Tibial nerve (tissue), 4 donors: ENCODE results near the gene TSPAN5. TPM values are rescaled to one million over a fixed set of nuclear protein-coding genes. Genes with fewer than 3 reads are reported as not detected.

Experiments used
- DNase-seq, 2 donors: peaks; one replicate each; pipeline ENCODE4 v3.0.0-alpha.2; 2019; ENCODE audit warnings: low spot score in 2 of 2
- H3K27ac ChIP-seq, 4 donors: fragments of 200-600 bp; sonication (generic) in 3 of 4; one replicate each; pipeline ENCODE4 v1.5.1; 2017 to 2019; ENCODE audit warnings: mild to moderate bottlenecking in 1 of 4
- H3K27me3 ChIP-seq, 2 donors: fragments of 200-600 bp; sonication (generic) in 1 of 2; one replicate each; pipeline versions ENCODE4 v1.5.1 to v1.6.0; 2017 to 2019
- H3K36me3 ChIP-seq, 3 donors: fragments of 200-600 bp; sonication (generic); one replicate each; pipeline ENCODE4 v1.5.1; 2018 to 2019
- H3K4me1 ChIP-seq, 4 donors: fragments of 200-600 bp; sonication (generic) in 3 of 4; one replicate each; pipeline ENCODE4 v1.5.1; 2017 to 2019
- H3K4me3 ChIP-seq, 4 donors: fragments of 200-600 bp; sonication (generic) in 3 of 4; one replicate each; pipeline ENCODE4 v1.5.1; 2017 to 2019; ENCODE audit warnings: mild to moderate bottlenecking in 1 of 4, moderate library complexity in 1 of 4
- H3K9me3 ChIP-seq, 4 donors: fragments of 200-600 bp; sonication (generic) in 3 of 4; one replicate each; pipeline ENCODE4 v1.5.1; 2017 to 2019
- EP300 ChIP-seq, 2 donors: sonication (generic); formaldehyde crosslinking; IDR thresholded peaks; one replicate each; pipeline ENCODE4 v1.6.1; 2017; ENCODE audit warnings: antibody characterized with exemption in 2 of 2, mild to moderate bottlenecking in 1 of 2
- POLR2A ChIP-seq, 2 donors: fragments of 450-650 bp; IDR thresholded peaks; one replicate each; pipeline ENCODE4 v1.6.1; 2017; ENCODE audit warnings: antibody characterized with exemption in 2 of 2, mild to moderate bottlenecking in 2 of 2, moderate library complexity in 2 of 2
- WGBS, 2 donors: methylation state at CpG; one replicate each; pipeline ENCODE4 v1.1.5; 2018; 5-methylcytosine and 5-hydroxymethylcytosine counted together
- total RNA-seq, 4 donors: library from RNA; depleted of rRNA; stranded (reverse); fragments of >200 nt; gene quantifications; one replicate each; pipeline ENCODE4 v1.1.0, GENCODE V29; 2016
- TF ChIP-seq, protein P1 (sequence below), 5 experiments: fragments of 200-600 bp in 3 of 5; fragments of 450-650 bp in 2 of 5; sonication (generic) in 3 of 5; IDR thresholded peaks; one replicate each; pipeline ENCODE4 v1.5.1; 2016 to 2019; ENCODE audit warnings: antibody characterized with exemption in 5 of 5, mild to moderate bottlenecking in 3 of 5, moderate library complexity in 2 of 5

Gene TSPAN5
- total RNA-seq, 4 donors from 2014 or later, result 15.3 to 30.8 (median 25.6) TPM

DNA sequence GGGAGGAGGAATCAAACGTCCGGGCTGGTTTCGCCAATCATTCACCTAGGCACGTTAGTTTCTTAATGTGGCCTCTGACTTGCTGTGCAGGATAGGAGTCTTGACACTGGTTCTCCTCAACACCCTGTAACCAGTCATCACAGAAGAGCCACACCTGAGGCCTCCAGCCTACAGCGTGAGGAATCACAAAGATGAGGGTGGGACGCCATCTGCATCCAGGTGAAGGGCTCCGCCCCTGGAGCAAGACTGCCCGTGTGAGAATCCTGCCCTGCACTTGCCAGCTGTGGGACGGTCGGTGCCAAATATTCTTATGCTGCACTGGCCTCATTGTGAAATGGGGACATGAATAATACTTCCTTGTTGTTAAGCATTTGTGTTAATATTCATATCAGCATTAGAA, 35.7 kb upstream of the TSPAN5 start:
- no peak overlapping the region for H3K4me3 ChIP-seq
- H3K9me3 ChIP-seq, result no peaks in the 10 kb centered on the region
- H3K27me3 ChIP-seq, result no peaks in the 10 kb centered on the region
- H3K36me3 ChIP-seq, result no peaks in the 10 kb centered on the region
- no peak overlapping the region for H3K27ac ChIP-seq
- WGBS, 2 donors, result 75 to 88% methylated on average over 10 of the region's 10 CpGs
- no peaks in the 10 kb centered on the region for H3K4me1 ChIP-seq
- DNase-seq, result no peak
- TF ChIP-seq, protein P1, sequence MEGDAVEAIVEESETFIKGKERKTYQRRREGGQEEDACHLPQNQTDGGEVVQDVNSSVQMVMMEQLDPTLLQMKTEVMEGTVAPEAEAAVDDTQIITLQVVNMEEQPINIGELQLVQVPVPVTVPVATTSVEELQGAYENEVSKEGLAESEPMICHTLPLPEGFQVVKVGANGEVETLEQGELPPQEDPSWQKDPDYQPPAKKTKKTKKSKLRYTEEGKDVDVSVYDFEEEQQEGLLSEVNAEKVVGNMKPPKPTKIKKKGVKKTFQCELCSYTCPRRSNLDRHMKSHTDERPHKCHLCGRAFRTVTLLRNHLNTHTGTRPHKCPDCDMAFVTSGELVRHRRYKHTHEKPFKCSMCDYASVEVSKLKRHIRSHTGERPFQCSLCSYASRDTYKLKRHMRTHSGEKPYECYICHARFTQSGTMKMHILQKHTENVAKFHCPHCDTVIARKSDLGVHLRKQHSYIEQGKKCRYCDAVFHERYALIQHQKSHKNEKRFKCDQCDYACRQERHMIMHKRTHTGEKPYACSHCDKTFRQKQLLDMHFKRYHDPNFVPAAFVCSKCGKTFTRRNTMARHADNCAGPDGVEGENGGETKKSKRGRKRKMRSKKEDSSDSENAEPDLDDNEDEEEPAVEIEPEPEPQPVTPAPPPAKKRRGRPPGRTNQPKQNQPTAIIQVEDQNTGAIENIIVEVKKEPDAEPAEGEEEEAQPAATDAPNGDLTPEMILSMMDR (IDR thresholded peaks at IDR 0.05), result no peak
- TF ChIP-seq POLR2A (IDR thresholded peaks at IDR 0.05) (no peak), EP300 (IDR thresholded peaks at IDR 0.05) (no peak)

- Histone ChIP-seq H3K4me1 (no peaks in the 10 kb centered on the region), H3K9me3 (no peaks in the 10 kb centered on the region), H3K27ac (no peak overlapping the region), H3K4me3 (no peak overlapping the region), H3K27me3 (no peaks in the 10 kb centered on the region), H3K36me3 (no peaks in the 10 kb centered on the region)
- no peak for DNase-seq
- TF ChIP-seq POLR2A (IDR thresholded peaks at IDR 0.05) (no peak), EP300 (IDR thresholded peaks at IDR 0.05) (no peak)
- TF ChIP-seq, protein P1 (IDR thresholded peaks at IDR 0.05), result no peak
- WGBS, 2 donors, result 39 to 45% methylated on average over 7 of the region's 7 CpGs
These were observed 34.0 kb upstream of the TSPAN5 start for GRCh38 chr4:98692411-98692810.

DNA sequence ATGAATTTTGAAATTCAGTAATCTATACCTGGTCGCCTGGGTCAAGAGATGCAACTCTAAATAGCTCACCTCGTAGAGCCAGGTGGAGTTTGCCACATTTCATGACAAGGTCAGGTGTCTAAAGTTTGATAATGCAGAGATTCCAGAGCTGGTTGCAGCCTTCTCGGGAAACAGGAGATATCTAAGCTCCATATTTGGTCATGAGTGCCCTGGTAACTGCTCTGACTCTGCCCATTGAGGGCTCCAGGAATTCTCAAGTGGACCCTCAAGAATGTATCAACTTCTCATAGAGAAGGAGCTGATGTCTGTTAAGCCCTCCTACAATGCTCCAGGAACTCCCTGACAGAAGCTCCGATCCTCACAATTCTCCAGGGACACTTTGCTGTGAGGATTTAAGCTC, 33.2 kb upstream of the TSPAN5 start:
- DNase-seq, result no peak
- TF ChIP-seq, protein P1 (IDR thresholded peaks at IDR 0.05), result no peak
- no peak for TF ChIP-seq POLR2A (IDR thresholded peaks at IDR 0.05)
- no peak for TF ChIP-seq EP300 (IDR thresholded peaks at IDR 0.05)
- no peaks in the 10 kb centered on the region for H3K27me3 ChIP-seq
- no peaks in the 10 kb centered on the region for H3K9me3 ChIP-seq
- H3K4me1 ChIP-seq, result no peaks in the 10 kb centered on the region
- no peaks in the 10 kb centered on the region for H3K36me3 ChIP-seq
- WGBS, 2 donors, result 81 to 85% methylated on average over 4 of the region's 4 CpGs
- H3K27ac ChIP-seq, result no peak overlapping the region
- no peak overlapping the region for H3K4me3 ChIP-seq

DNA sequence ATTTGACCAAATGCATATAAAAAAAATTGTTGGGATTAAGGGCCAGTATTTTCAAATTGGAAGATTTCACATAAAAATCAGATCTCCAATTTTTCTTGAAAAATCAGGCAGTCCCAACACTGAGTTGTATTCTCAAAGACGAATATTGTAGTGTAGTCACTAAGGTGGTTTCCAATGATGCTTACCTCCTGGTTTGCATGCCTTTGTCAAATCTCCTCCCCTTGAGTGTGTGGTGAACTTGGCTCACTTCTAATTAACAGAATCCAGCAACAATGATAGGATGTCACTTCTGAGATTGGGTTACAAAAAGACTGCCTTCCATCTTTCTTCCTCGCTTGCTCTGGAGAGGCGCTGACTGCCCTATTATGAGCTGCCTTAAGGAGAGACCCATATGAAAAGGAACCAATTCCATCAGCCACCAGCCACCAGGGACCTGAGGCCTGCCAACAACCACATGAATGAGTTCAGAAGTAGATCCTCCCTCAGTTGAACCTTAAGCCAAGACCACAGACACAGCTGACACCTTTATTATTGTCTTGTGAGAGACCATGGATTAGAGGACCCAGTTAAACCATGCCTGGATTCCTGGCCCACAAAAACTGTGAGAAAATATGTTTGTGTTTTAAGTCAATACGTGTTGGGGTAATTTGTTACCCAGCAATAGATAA, 31.2 kb upstream of the TSPAN5 start:
- WGBS, 2 donors, result 90 to 98% methylated on average over 4 of the region's 4 CpGs
- Histone ChIP-seq H3K9me3 (no peaks in the 10 kb centered on the region), H3K27me3 (no peaks in the 10 kb centered on the region), H3K4me1 (no peaks in the 10 kb centered on the region), H3K36me3 (no peaks in the 10 kb centered on the region), H3K4me3 (no peak overlapping the region), H3K27ac (no peak overlapping the region)
- no peak for TF ChIP-seq EP300 (IDR thresholded peaks at IDR 0.05)
- TF ChIP-seq POLR2A (IDR thresholded peaks at IDR 0.05), result no peak
- TF ChIP-seq, protein P1 (IDR thresholded peaks at IDR 0.05), result no peak
- DNase-seq, result no peak

DNA sequence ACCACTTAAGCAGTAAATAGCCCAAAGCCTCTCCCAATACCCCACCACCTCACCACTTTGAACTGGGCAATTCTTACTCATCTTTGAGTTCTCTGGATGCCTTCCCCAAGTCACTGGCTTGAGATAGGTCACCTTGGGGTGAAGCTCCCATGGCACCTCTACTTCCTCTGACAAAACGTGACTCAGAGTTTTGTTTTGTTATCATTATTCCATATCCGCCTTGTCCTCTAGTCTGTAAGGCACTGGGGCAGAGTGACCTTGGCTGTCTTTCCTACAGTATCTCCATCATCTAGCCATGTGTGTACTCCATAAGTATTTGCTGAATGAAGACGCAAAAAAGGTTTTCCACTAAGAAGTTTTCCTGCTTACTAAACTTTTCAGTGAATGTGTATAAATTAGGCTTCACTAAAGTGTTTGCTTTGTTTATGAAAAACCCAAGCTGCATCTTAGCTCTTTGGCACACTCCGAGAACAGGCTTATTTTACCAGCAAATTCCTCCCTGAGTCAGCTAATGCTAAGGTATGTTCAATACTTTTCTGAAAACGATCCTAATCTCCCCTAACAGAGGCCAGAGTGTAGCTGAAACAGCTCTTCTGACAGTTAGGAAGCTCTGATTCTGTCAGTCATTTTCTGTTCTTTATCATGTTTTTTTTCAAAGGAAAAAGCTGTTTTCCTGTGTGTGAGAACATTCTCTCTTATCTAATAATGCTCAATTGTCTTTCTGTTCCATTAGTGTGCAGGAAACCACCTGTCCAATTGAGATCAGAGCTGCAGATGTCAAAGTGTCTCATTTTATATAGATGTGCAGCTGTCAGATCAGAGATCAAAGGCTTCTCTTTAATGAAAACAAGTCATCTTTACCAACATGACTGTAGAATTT, 30.2 kb upstream of the TSPAN5 start:
- DNase-seq, result no peak
- WGBS, 2 donors, result 57 to 58% methylated on average over 5 of the region's 5 CpGs
- H3K9me3 ChIP-seq, result no peaks in the 10 kb centered on the region
- H3K4me3 ChIP-seq, result no peak overlapping the region
- TF ChIP-seq EP300 (IDR thresholded peaks at IDR 0.05) (no peak), POLR2A (IDR thresholded peaks at IDR 0.05) (no peak)
- TF ChIP-seq, protein P1 (IDR thresholded peaks at IDR 0.05), result no peak
- H3K36me3 ChIP-seq, result no peaks in the 10 kb centered on the region
- H3K27me3 ChIP-seq, result no peaks in the 10 kb centered on the region
- H3K4me1 ChIP-seq, result no peaks in the 10 kb centered on the region
- H3K27ac ChIP-seq, result no peak overlapping the region
